ENCODE measurements around the gene GRK5. TPM values are rescaled to one million over a fixed set of nuclear protein-coding genes. Genes with fewer than 3 reads are reported as not detected.
A peak's percentile ranks its signal among the peaks of the same experiment; 100 is the strongest.

The GRK5 gene
- total and polyA plus RNA-seq, 2 donors from 2014 or later = 7.3 to 18.7 TPM

GRCh38 chr10:119377451-119377957 lies 170.1 kb downstream of the GRK5 start:
- no peaks in the 10 kb centered on the region for H3K9me3 ChIP-seq (ENCODE audit: control insufficient read depth in 2 of 3, insufficient read depth in 1 of 3, low read length in 3 of 3)
- intact Hi-C loops (cut with DNase I) = no loop called here
- no peak overlapping the region for H3K4me3 ChIP-seq (ENCODE audit: low read length in 3 of 3)
- FAIRE-seq (no peak), DNase-seq (no peak)
- H3K4me1 ChIP-seq (ENCODE audit: control insufficient read depth in 2 of 3, insufficient read depth in 2 of 3, low read depth in 1 of 3, low read length in 3 of 3) = peaks cover 0 to 2% (median 0%) of the 10 kb centered on the region in 3 donors
- no peak overlapping the region for H3K27ac ChIP-seq (ENCODE audit: low read depth in 2 of 2, low read length in 2 of 2)
- H3K9ac ChIP-seq (ENCODE audit: low read length in 3 of 3) = no peak overlapping the region
- no peak for TF ChIP-seq CTCF (IDR thresholded peaks at IDR 0.05; ENCODE audit: borderline replicate concordance, extremely low read depth, insufficient read depth)
- no peaks in the 10 kb centered on the region for H3K27me3 ChIP-seq (ENCODE audit: control insufficient read depth, insufficient read depth, low read length)
- H3K36me3 ChIP-seq (ENCODE audit: control insufficient read depth in 2 of 3, insufficient read depth in 3 of 3, low read length in 3 of 3) = no peaks in the 10 kb centered on the region

- intact Hi-C loops (cut with DNase I) = no loop called here
- no peak overlapping the region for H3K27ac ChIP-seq (ENCODE audit: low read depth in 2 of 2, low read length in 2 of 2)
- peaks cover 0 to 2% (median 0%) of the 10 kb centered on the region in 3 donors for H3K4me1 ChIP-seq (ENCODE audit: control insufficient read depth in 2 of 3, insufficient read depth in 2 of 3, low read depth in 1 of 3, low read length in 3 of 3)
- H3K9me3 ChIP-seq (ENCODE audit: control insufficient read depth in 2 of 3, insufficient read depth in 1 of 3, low read length in 3 of 3) = no peaks in the 10 kb centered on the region
- H3K36me3 ChIP-seq (ENCODE audit: control insufficient read depth in 2 of 3, insufficient read depth in 3 of 3, low read length in 3 of 3) = no peaks in the 10 kb centered on the region
- FAIRE-seq (no peak), DNase-seq (peak in 4 of 5 donors; percentile 43 to 54 (median 50))
- no peaks in the 10 kb centered on the region for H3K27me3 ChIP-seq (ENCODE audit: control insufficient read depth, insufficient read depth, low read length)
- no peak overlapping the region for H3K4me3 ChIP-seq (ENCODE audit: low read length in 3 of 3)
- TF ChIP-seq CTCF (IDR thresholded peaks at IDR 0.05; ENCODE audit: borderline replicate concordance, extremely low read depth, insufficient read depth) = no peak
- no peak overlapping the region for H3K9ac ChIP-seq (ENCODE audit: low read length in 3 of 3)
These were observed 170.8 kb downstream of the GRK5 start for GRCh38 chr10:119377958-119378736.

GRCh38 chr10:119378737-119379067 lies 171.3 kb downstream of the GRK5 start:
- no peak for TF ChIP-seq CTCF (IDR thresholded peaks at IDR 0.05; ENCODE audit: borderline replicate concordance, extremely low read depth, insufficient read depth)
- no peak overlapping the region for H3K27ac ChIP-seq (ENCODE audit: low read depth in 2 of 2, low read length in 2 of 2)
- FAIRE-seq = no peak

More at GRCh38 chr10:119378737-119379067, 171.3 kb downstream of the GRK5 start:
- H3K4me3 ChIP-seq (ENCODE audit: low read length in 3 of 3) = no peak overlapping the region
- no peak overlapping the region for H3K9ac ChIP-seq (ENCODE audit: low read length in 3 of 3)
- no peak for DNase-seq
- H3K27me3 ChIP-seq (ENCODE audit: control insufficient read depth, insufficient read depth, low read length) = no peaks in the 10 kb centered on the region
- H3K4me1 ChIP-seq (ENCODE audit: control insufficient read depth in 2 of 3, insufficient read depth in 2 of 3, low read depth in 1 of 3, low read length in 3 of 3) = peaks cover 0 to 2% (median 0%) of the 10 kb centered on the region in 3 donors
- H3K9me3 ChIP-seq (ENCODE audit: control insufficient read depth in 2 of 3, insufficient read depth in 1 of 3, low read length in 3 of 3) = no peaks in the 10 kb centered on the region
- intact Hi-C loops (cut with DNase I) = no loop called here
- no peaks in the 10 kb centered on the region for H3K36me3 ChIP-seq (ENCODE audit: control insufficient read depth in 2 of 3, insufficient read depth in 3 of 3, low read length in 3 of 3)
